HFF-Myc (cell line): Measurements from ENCODE around the gene NISCH.

Source experiments
- DNase-seq: peaks from one replicate; pipeline ENCODE4 v3.0.0-alpha.2; 2011; ENCODE audit warnings: low read depth; ENCODE audit errors: extremely low read depth
- H3K4me3 ChIP-seq: replicated peaks from 2 replicates; pipeline ENCODE4 v1.5.1; 2011; ENCODE audit warnings: low read depth, mild to moderate bottlenecking, control low read depth, low read length
- TF ChIP-seq, protein P1 (sequence below): IDR thresholded peaks from 2 replicates; pipeline ENCODE4 v1.5.1; 2012; ENCODE audit warnings: mild to moderate bottlenecking, low read depth, low read length, control low read depth; ENCODE audit errors: missing control alignments

NISCH gene

DNA sequence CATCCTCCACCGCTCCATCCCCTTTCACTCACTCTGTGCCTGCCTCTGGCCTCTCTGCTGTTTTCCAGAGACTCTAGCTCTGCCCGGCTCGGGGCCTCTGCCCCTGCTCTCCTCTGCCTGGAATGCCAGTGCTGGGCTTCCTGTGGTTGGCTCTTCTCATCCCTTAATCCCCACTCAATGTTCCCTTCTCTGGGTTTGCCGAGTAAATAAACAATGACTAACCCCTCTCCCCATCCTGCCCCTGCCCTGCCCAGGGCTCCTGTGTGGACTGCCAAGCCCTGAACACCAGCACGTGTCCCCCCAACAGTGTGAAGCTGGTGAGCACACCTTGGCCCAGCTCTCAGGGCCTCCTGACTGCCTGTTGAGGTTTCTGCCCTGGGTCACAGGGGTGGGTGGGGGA is 52.0 kb downstream of the NISCH start:
- peak; percentile 10 for DNase-seq
- TF ChIP-seq, protein P1, sequence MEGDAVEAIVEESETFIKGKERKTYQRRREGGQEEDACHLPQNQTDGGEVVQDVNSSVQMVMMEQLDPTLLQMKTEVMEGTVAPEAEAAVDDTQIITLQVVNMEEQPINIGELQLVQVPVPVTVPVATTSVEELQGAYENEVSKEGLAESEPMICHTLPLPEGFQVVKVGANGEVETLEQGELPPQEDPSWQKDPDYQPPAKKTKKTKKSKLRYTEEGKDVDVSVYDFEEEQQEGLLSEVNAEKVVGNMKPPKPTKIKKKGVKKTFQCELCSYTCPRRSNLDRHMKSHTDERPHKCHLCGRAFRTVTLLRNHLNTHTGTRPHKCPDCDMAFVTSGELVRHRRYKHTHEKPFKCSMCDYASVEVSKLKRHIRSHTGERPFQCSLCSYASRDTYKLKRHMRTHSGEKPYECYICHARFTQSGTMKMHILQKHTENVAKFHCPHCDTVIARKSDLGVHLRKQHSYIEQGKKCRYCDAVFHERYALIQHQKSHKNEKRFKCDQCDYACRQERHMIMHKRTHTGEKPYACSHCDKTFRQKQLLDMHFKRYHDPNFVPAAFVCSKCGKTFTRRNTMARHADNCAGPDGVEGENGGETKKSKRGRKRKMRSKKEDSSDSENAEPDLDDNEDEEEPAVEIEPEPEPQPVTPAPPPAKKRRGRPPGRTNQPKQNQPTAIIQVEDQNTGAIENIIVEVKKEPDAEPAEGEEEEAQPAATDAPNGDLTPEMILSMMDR: no peak
- no peak overlapping the region for H3K4me3 ChIP-seq

DNA sequence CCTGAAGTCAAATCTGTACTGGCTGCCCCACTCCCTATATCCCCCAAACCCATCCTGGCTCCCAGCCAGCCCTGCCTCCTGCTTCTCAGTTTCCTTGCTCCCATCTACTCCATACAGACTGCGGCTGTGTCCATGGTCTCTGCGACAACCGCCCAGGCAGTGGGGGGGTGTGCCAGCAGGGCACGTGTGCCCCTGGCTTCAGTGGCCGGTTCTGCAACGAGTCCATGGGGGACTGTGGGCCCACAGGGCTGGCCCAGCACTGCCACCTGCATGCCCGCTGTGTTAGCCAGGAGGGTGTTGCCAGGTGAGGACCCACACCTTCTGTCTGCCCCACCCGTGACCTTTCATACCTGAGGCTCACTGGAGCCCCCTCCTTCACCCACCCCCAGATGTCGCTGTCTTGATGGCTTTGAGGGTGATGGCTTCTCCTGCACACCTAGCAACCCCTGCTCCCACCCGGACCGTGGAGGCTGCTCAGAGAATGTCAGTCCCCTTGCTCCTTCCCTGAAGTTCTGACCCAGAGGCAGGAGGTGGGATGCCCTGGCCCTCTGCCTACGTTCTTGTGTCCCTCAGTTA is 54.4 kb downstream of the NISCH start:
- TF ChIP-seq, protein P1: no peak
- DNase-seq: no peak
- H3K4me3 ChIP-seq: no peak overlapping the region

DNA sequence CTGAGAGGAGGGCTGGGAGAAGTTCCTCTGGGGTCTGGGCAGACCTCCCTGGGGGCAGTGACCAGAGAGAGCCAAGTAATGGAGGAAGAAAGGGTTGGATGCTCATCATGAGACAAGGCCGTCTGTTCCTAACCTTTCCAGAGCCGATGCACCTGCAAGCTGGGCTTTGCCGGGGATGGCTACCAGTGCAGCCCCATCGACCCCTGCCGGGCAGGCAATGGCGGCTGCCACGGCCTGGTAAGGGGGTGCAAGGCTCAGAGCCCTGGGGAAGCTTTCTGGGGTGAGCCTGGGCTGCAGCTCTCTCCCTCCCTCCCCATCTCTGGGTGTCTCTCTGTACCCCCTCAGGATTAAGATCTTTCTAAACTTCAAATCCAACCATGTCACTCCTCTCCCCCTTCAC is 56.1 kb downstream of the NISCH start:
- TF ChIP-seq, protein P1: no peak
- H3K4me3 ChIP-seq: no peak overlapping the region
- no peak for DNase-seq

DNA sequence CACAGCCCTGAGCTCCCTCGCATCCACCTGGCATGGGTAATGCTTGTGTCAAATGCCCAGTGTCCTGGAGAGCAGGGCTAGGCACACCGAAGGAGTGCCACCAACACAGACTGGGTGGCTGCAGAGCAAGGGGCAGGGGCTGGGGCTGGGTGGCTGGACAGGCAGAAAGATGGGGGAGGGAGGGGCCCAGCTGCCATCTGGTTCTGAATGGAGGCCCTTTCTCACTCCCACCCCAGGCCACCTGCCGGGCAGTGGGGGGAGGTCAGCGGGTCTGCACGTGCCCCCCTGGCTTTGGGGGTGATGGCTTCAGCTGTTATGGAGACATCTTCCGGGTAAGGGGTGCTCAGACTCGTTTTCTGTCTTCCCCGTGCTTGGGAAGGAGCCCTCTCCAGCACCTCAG is 56.7 kb downstream of the NISCH start:
- H3K4me3 ChIP-seq: no peak overlapping the region
- DNase-seq: no peak
- TF ChIP-seq, protein P1: no peak

DNA sequence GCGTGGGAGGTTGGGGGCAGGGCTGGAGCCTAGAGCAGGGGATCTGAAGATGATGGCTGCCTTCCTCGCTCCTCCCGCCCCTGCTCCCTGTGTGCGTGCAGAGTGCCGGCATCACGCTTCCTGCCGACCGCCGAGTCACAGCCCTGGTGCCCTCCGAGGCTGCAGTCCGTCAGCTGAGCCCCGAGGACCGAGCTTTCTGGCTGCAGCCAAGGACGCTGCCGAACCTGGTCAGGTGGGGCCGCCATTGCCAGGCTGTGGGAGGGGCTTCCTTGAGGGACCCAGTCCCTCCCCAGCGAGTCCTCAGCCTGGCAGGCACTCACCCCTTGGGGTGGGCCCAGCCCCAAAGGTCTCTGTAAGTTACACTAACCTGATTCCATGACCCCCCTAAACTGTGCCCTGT is 57.3 kb downstream of the NISCH start:
- TF ChIP-seq, protein P1: no peak
- H3K4me3 ChIP-seq: no peak overlapping the region
- no peak for DNase-seq

DNA sequence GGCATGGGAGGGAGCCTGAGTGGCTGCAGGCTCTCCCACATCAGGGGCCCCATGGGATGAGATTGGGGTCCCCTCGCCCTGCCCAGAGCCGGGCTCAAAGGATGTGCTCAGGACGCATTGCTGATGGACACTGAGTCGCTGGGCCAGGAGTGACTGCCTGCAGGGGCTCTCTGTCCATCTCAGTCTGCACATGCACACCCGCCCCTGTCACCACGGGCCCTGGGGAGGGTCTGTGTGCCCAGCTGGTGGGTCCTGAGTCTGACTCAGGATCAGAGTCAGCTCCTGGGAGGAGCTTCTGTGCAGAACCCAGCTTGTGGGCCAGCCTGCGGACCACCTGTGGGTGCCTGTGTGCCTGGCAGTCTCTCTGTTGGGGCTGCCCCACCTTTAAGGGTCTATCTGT is 57.9 kb downstream of the NISCH start:
- DNase-seq: no peak
- no peak overlapping the region for H3K4me3 ChIP-seq
- TF ChIP-seq, protein P1: no peak

DNA sequence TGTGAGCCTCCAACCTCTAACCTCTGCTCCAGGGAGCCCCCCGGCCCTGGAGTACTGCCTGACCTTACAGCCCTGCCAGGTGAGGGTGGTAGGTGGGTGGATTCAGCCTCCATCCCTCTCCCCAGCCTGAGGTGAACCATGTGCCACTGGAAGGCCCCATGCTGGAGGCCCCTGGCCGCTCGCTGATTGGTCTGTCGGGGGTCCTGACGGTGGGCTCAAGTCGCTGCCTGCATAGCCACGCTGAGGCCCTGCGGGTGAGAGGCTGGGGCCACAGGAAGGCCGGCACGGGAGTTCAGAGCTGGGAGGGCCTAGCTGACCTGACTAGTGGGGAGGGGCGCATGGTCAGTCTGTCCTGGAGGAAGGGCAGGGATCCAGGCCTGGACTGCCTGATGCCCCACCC is 59.2 kb downstream of the NISCH start:
- no peak overlapping the region for H3K4me3 ChIP-seq
- TF ChIP-seq, protein P1: no peak
- DNase-seq: no peak
